ENCODE data around the gene DPYSL5.

- TF ChIP-seq, protein P1, sequence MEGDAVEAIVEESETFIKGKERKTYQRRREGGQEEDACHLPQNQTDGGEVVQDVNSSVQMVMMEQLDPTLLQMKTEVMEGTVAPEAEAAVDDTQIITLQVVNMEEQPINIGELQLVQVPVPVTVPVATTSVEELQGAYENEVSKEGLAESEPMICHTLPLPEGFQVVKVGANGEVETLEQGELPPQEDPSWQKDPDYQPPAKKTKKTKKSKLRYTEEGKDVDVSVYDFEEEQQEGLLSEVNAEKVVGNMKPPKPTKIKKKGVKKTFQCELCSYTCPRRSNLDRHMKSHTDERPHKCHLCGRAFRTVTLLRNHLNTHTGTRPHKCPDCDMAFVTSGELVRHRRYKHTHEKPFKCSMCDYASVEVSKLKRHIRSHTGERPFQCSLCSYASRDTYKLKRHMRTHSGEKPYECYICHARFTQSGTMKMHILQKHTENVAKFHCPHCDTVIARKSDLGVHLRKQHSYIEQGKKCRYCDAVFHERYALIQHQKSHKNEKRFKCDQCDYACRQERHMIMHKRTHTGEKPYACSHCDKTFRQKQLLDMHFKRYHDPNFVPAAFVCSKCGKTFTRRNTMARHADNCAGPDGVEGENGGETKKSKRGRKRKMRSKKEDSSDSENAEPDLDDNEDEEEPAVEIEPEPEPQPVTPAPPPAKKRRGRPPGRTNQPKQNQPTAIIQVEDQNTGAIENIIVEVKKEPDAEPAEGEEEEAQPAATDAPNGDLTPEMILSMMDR (IDR thresholded peaks at IDR 0.05; ENCODE audit: poor library complexity, severe bottlenecking) = peak; percentile 86
- TF ChIP-seq REST (IDR thresholded peaks at IDR 0.05; ENCODE audit: borderline replicate concordance) = no peak
- no peak for TF ChIP-seq TAF1 (IDR thresholded peaks at IDR 0.05; ENCODE audit: low read depth)
- TF ChIP-seq SMC3 (conservative IDR thresholded peaks at IDR 0.05; ENCODE audit: poor library complexity) = peak; percentile 93
- TF ChIP-seq POLR2AphosphoS5 (IDR thresholded peaks at IDR 0.05) = no peak
- peak; percentile 47 for TF ChIP-seq MXI1 (conservative IDR thresholded peaks at IDR 0.05; ENCODE audit: poor library complexity, severe bottlenecking)
- no peak for TF ChIP-seq EZH2 (IDR thresholded peaks at IDR 0.05; ENCODE audit: borderline replicate concordance, insufficient read depth, low read length, poor library complexity, severe bottlenecking)
Measured at GRCh38 chr2:26922405-26923188, 74.7 kb downstream of the DPYSL5 start.

Measured in neural cell (in vitro differentiated cells).